ENCODE data around the gene CLEC4M.

Gene CLEC4M

GRCh38 chr19:7762719-7763293 is at the start of gene CLEC4M:
TSS of gene CLEC4M (plus strand) at chr19:7763243. CDS start at chr19:7763267, 24 bp downstream.
- no peak for DNase-seq (ENCODE audit: low read depth in 3 of 3, low spot score in 1 of 3)

- DNase-seq (ENCODE audit: low read depth in 3 of 3, low spot score in 1 of 3) = no peak
Observed at GRCh38 chr19:7715671-7716070, 47.4 kb upstream of the CLEC4M start.

- no peak for DNase-seq (ENCODE audit: low read depth in 3 of 3, low spot score in 1 of 3)
Observed at GRCh38 chr19:7716762-7717161, 46.3 kb upstream of the CLEC4M start.

- DNase-seq (ENCODE audit: low read depth in 3 of 3, low spot score in 1 of 3) = no peak
Observed at GRCh38 chr19:7718668-7719067, 44.4 kb upstream of the CLEC4M start.

- DNase-seq (ENCODE audit: low read depth in 3 of 3, low spot score in 1 of 3) = no peak
Observed at GRCh38 chr19:7720351-7720750, 42.7 kb upstream of the CLEC4M start.

- no peak for DNase-seq (ENCODE audit: low read depth in 3 of 3, low spot score in 1 of 3)
Observed at GRCh38 chr19:7722231-7722651, 40.8 kb upstream of the CLEC4M start.

- DNase-seq (ENCODE audit: low read depth in 3 of 3, low spot score in 1 of 3) = no peak
Observed at GRCh38 chr19:7725791-7726190, 37.3 kb upstream of the CLEC4M start.

- DNase-seq (ENCODE audit: low read depth in 3 of 3, low spot score in 1 of 3) = no peak
Observed at GRCh38 chr19:7729211-7729610, 33.8 kb upstream of the CLEC4M start.

GRCh38 chr19:7729831-7730285 is 33.2 kb upstream of the CLEC4M start:
- no peak for DNase-seq (ENCODE audit: low read depth in 3 of 3, low spot score in 1 of 3)

GRCh38 chr19:7730286-7731217 is 32.5 kb upstream of the CLEC4M start:
- no peak for DNase-seq (ENCODE audit: low read depth in 3 of 3, low spot score in 1 of 3)

- DNase-seq (ENCODE audit: low read depth in 3 of 3, low spot score in 1 of 3) = no peak
Observed at GRCh38 chr19:7731218-7731595, 31.8 kb upstream of the CLEC4M start.

GRCh38 chr19:7731615-7732014 is 31.4 kb upstream of the CLEC4M start:
- DNase-seq (ENCODE audit: low read depth in 3 of 3, low spot score in 1 of 3) = no peak

- DNase-seq (ENCODE audit: low read depth in 3 of 3, low spot score in 1 of 3) = no peak
Observed at GRCh38 chr19:7732045-7732444, 31.0 kb upstream of the CLEC4M start, which contains the start of gene CLEC4G. TSS of gene CLEC4G (minus strand) at chr19:7732110. CDS start at chr19:7732102, 8 bp downstream.

- DNase-seq (ENCODE audit: low read depth in 3 of 3, low spot score in 1 of 3) = no peak
Observed at GRCh38 chr19:7733376-7733775, 29.7 kb upstream of the CLEC4M start.

GRCh38 chr19:7734220-7735203 is 28.5 kb upstream of the CLEC4M start:
- no peak for DNase-seq (ENCODE audit: low read depth in 3 of 3, low spot score in 1 of 3)

GRCh38 chr19:7736148-7736547 is 26.9 kb upstream of the CLEC4M start:
- no peak for DNase-seq (ENCODE audit: low read depth in 3 of 3, low spot score in 1 of 3)

- no peak for DNase-seq (ENCODE audit: low read depth in 3 of 3, low spot score in 1 of 3)
Observed at GRCh38 chr19:7737215-7737614, 25.8 kb upstream of the CLEC4M start.

GRCh38 chr19:7738023-7738422 is 25.0 kb upstream of the CLEC4M start:
- no peak for DNase-seq (ENCODE audit: low read depth in 3 of 3, low spot score in 1 of 3)

- no peak for DNase-seq (ENCODE audit: low read depth in 3 of 3, low spot score in 1 of 3)
Observed at GRCh38 chr19:7739211-7739755, 23.8 kb upstream of the CLEC4M start.

GRCh38 chr19:7739801-7740681 is 23.0 kb upstream of the CLEC4M start:
- no peak for DNase-seq (ENCODE audit: low read depth in 3 of 3, low spot score in 1 of 3)
